ENCODE measurements around the gene MYCBP. TPM values are rescaled to one million over a fixed set of nuclear protein-coding genes. Genes with fewer than 3 reads are reported as not detected.

The MYCBP gene
- total and polyA plus RNA-seq, 2 of the 13 experiments (the other 11 are each of a cell fraction or from before 2014, with no cell fraction given), result 11.4 to 30.4 TPM

- no peak for TF ChIP-seq ZBTB39 (CRISPR knock-in tag; IDR thresholded peaks at IDR 0.05)
- TF ChIP-seq MAFF (IDR thresholded peaks at IDR 0.05; ENCODE audit: low read depth, low read length), result no peak
- TF ChIP-seq SRY (CRISPR knock-in tag; IDR thresholded peaks at IDR 0.05), result peak; percentile 62; the same call in 1 of the 2 replicates
- TF ChIP-seq ZFAT (CRISPR knock-in tag; conservative IDR thresholded peaks at IDR 0.05), result no peak
- no peak for TF ChIP-seq ZNF101 (CRISPR knock-in tag; IDR thresholded peaks at IDR 0.05; ENCODE audit: borderline replicate concordance, low read depth)
- no peak for TF ChIP-seq ZNF619 (CRISPR knock-in tag; IDR thresholded peaks at IDR 0.05)
- TF ChIP-seq KLF13 (CRISPR knock-in tag; IDR thresholded peaks at IDR 0.05), result no peak
- no peak for TF ChIP-seq HHEX (CRISPR knock-in tag; IDR thresholded peaks at IDR 0.05)
- 0 out of 2 replicates have a peak, but pooled peaks have one; percentile 49 for TF ChIP-seq SMAD9 (CRISPR knock-in tag; IDR thresholded peaks at IDR 0.05)
- no peak for TF ChIP-seq RFX1 (IDR thresholded peaks at IDR 0.05)
- no peak for TF ChIP-seq FIP1L1 (IDR thresholded peaks at IDR 0.05; ENCODE audit: borderline replicate concordance, insufficient read depth, low read depth, low read length)
- peak; percentile 83 for TF ChIP-seq CBX1 (IDR thresholded peaks at IDR 0.05; ENCODE audit: low read depth)
- TF ChIP-seq ZXDC (CRISPR knock-in tag; IDR thresholded peaks at IDR 0.05), result no peak
- peak; percentile 72 for TF ChIP-seq TARDBP (CRISPR knock-in tag; IDR thresholded peaks at IDR 0.05)
- no peak for TF ChIP-seq ZNF318 (CRISPR knock-in tag; IDR thresholded peaks at IDR 0.05)
- no peak for TF ChIP-seq KLF12 (CRISPR knock-in tag; IDR thresholded peaks at IDR 0.05; ENCODE audit: borderline replicate concordance)
Observed at GRCh38 chr1:38859561-38860453, 13.3 kb downstream of the MYCBP start, which contains the start of gene RRAGC (continued).

Data from HepG2 (cell line).